Naive thymus-derived CD8-positive, alpha-beta T cell (primary cell): ENCODE results near the gene HSPA13. TPM values are rescaled to one million over a fixed set of nuclear protein-coding genes. Genes with fewer than 3 reads are reported as not detected.
"Not testable (repeated sequence)": the region's sequence is repeated elsewhere in the genome, so short reads cannot be mapped to it uniquely, and the experiment has no call there.

ENCODE experiments used
- ATAC-seq, 2 donors: fragments of 150-1000 bp; cut with Tn5 transposase in 1 of 2; sonication (Bioruptor Pico), chemical (Tn5 transposase) in 1 of 2; 1 replicate in 1 of 2; 2 replicates in 1 of 2; pipeline ENCODE4 v1.10.0; 2021; ENCODE audit warnings: mild to moderate bottlenecking in 2 of 2, moderate library complexity in 2 of 2
- POLR2A ChIA-PET: fragments of 350-600 bp; sonication (Branson Sonifier 250); formaldehyde crosslinking; loops from one replicate; lab custom pipeline; 2021; ENCODE audit warnings: antibody characterized with exemption; lab: Charles Lee
- DNase-seq, 10 donors: peaks; one replicate each; pipeline versions ENCODE4 v3.0.0 to v3.0.0-alpha.2; 2020 to 2022
- H3K27ac Mint-ChIP-seq, 10 donors: one replicate each; pipeline ENCODE4 v1.8.0; 2020 to 2022; ENCODE audit warnings: mild to moderate bottlenecking in 10 of 10, mixed read lengths in 10 of 10, moderate library complexity in 4 of 10, inconsistent platforms in 1 of 10
- H3K27me3 Mint-ChIP-seq, 5 donors: one replicate each; pipeline ENCODE4 v1.8.0; 2021 to 2022; ENCODE audit warnings: mixed read lengths in 5 of 5
- H3K36me3 Mint-ChIP-seq, 3 donors: one replicate each; pipeline ENCODE4 v1.8.0; 2020 to 2022; ENCODE audit warnings: mixed read lengths in 3 of 3, mild to moderate bottlenecking in 2 of 3, inconsistent platforms in 1 of 3
- H3K4me1 Mint-ChIP-seq, 4 donors: one replicate each; pipeline ENCODE4 v1.8.0; 2021 to 2022; ENCODE audit warnings: mixed read lengths in 4 of 4
- H3K4me3 Mint-ChIP-seq, 10 donors: one replicate each; pipeline ENCODE4 v1.8.0; 2020 to 2022; ENCODE audit warnings: mild to moderate bottlenecking in 10 of 10, mixed read lengths in 10 of 10, moderate library complexity in 6 of 10, inconsistent platforms in 1 of 10
- H3K9me3 Mint-ChIP-seq, 9 donors: one replicate each; pipeline ENCODE4 v1.8.0; 2020 to 2022; ENCODE audit warnings: mixed read lengths in 9 of 9, mild to moderate bottlenecking in 3 of 9, inconsistent platforms in 1 of 9, moderate library complexity in 1 of 9
- polyA plus RNA-seq, 3 donors: library from polyadenylated mRNA; unstranded; fragments of 300-500 nt; fragmentation: Illumina TruSeq; gene quantifications; one replicate each; pipeline ENCODE4 v1.2.3, GENCODE V29; 2021
- total RNA-seq, 8 experiments: library from RNA in 2 of 8; stranded (reverse) in 2 of 8; gene quantifications; one replicate each; pipeline ENCODE4 v1.2.3 and lab custom pipeline; 2021 to 2026

Gene HSPA13
- total and polyA plus RNA-seq, 5 experiments from 2014 or later, result 10.2 to 27.5 (median 11.4) TPM

- peak overlapping the region in 1 of 10 donors; percentile 45 for H3K27ac Mint-ChIP-seq
- H3K4me3 Mint-ChIP-seq, result no peak overlapping the region
- peaks cover 8 to 32% (median 24%) of the 10 kb centered on the region in 4 donors for H3K4me1 Mint-ChIP-seq
- DNase-seq, result no peak
- POLR2A ChIA-PET, result no interaction called here
- H3K9me3 Mint-ChIP-seq, result no peaks in the 10 kb centered on the region
- H3K36me3 Mint-ChIP-seq, result peaks cover 0 to 75% (median 31%) of the 10 kb centered on the region in 3 donors
- ATAC-seq, result no peak
- no peaks in the 10 kb centered on the region for H3K27me3 Mint-ChIP-seq
Measured at GRCh38 chr21:14376854-14377253, 6.1 kb downstream of the HSPA13 start.

- Mint-ChIP-seq H3K4me3 (no peak overlapping the region), H3K9me3 (no peaks in the 10 kb centered on the region), H3K27ac (no peak overlapping the region), H3K4me1 (no peaks in the 10 kb centered on the region), H3K27me3 (peaks cover 1 to 10% (median 5%) of the 10 kb centered on the region in 5 donors), H3K36me3 (peaks cover 0 to 5% (median 0%) of the 10 kb centered on the region in 3 donors)
- ATAC-seq, result no peak
- DNase-seq, result no peak
- POLR2A ChIA-PET, result no interaction called here
Measured at GRCh38 chr21:14366998-14367397, 15.9 kb downstream of the HSPA13 start.

GRCh38 chr21:14361958-14362357 is 21.0 kb downstream of the HSPA13 start:
- DNase-seq (no peak), ATAC-seq (no peak)
- Mint-ChIP-seq H3K4me1 (no peaks in the 10 kb centered on the region), H3K27ac (no peak overlapping the region), H3K4me3 (no peak overlapping the region), H3K9me3 (no peaks in the 10 kb centered on the region), H3K36me3 (no peaks in the 10 kb centered on the region), H3K27me3 (peaks cover 7 to 23% (median 14%) of the 10 kb centered on the region in 5 donors)
- POLR2A ChIA-PET, result no interaction called here

- H3K9me3 Mint-ChIP-seq, result no peaks in the 10 kb centered on the region
- H3K4me3 Mint-ChIP-seq, result no peak overlapping the region
- DNase-seq (no peak), ATAC-seq (no peak)
- no peak overlapping the region for H3K27ac Mint-ChIP-seq
- peaks cover 13 to 31% (median 21%) of the 10 kb centered on the region in 5 donors for H3K27me3 Mint-ChIP-seq
- no peaks in the 10 kb centered on the region for H3K4me1 Mint-ChIP-seq
- H3K36me3 Mint-ChIP-seq, result no peaks in the 10 kb centered on the region
- POLR2A ChIA-PET, result no interaction called here
Measured at GRCh38 chr21:14358775-14359174, 24.2 kb downstream of the HSPA13 start.

- Mint-ChIP-seq H3K36me3 (no peaks in the 10 kb centered on the region), H3K27ac (no peak overlapping the region), H3K27me3 (peaks cover 10 to 25% (median 17%) of the 10 kb centered on the region in 5 donors), H3K4me1 (no peaks in the 10 kb centered on the region), H3K4me3 (no peak overlapping the region), H3K9me3 (no peaks in the 10 kb centered on the region)
- ATAC-seq (no peak), DNase-seq (no peak)
- POLR2A ChIA-PET, result no interaction called here
Measured at GRCh38 chr21:14356746-14357145, 26.2 kb downstream of the HSPA13 start.

GRCh38 chr21:14354515-14354914 is 28.4 kb downstream of the HSPA13 start:
- ATAC-seq (no peak), DNase-seq (no peak)
- no peaks in the 10 kb centered on the region for H3K4me1 Mint-ChIP-seq
- H3K27ac Mint-ChIP-seq, result no peak overlapping the region
- no peak overlapping the region for H3K4me3 Mint-ChIP-seq
- peaks cover 0 to 20% (median 17%) of the 10 kb centered on the region in 5 donors for H3K27me3 Mint-ChIP-seq
- no peaks in the 10 kb centered on the region for H3K36me3 Mint-ChIP-seq
- no peaks in the 10 kb centered on the region for H3K9me3 Mint-ChIP-seq
- POLR2A ChIA-PET, result no interaction called here

- no peaks in the 10 kb centered on the region for H3K4me1 Mint-ChIP-seq
- H3K4me3 Mint-ChIP-seq, result no peak overlapping the region
- no peak overlapping the region for H3K27ac Mint-ChIP-seq
- no peaks in the 10 kb centered on the region for H3K9me3 Mint-ChIP-seq
- H3K27me3 Mint-ChIP-seq, result peaks cover 0 to 20% (median 14%) of the 10 kb centered on the region in 5 donors
- ATAC-seq (no peak), DNase-seq (no peak)
- POLR2A ChIA-PET, result no interaction called here
- no peaks in the 10 kb centered on the region for H3K36me3 Mint-ChIP-seq
Measured at GRCh38 chr21:14353726-14354125, 29.2 kb downstream of the HSPA13 start.

- no peak overlapping the region for H3K4me3 Mint-ChIP-seq
- no peak for DNase-seq
- no peak overlapping the region for H3K27ac Mint-ChIP-seq
- POLR2A ChIA-PET, result no interaction called here
- H3K27me3 Mint-ChIP-seq, result peaks cover 0 to 20% (median 14%) of the 10 kb centered on the region in 5 donors
- H3K4me1 Mint-ChIP-seq, result no peaks in the 10 kb centered on the region
- no peaks in the 10 kb centered on the region for H3K9me3 Mint-ChIP-seq
- no peaks in the 10 kb centered on the region for H3K36me3 Mint-ChIP-seq
- ATAC-seq, result no peak
Measured at GRCh38 chr21:14353231-14353630, 29.7 kb downstream of the HSPA13 start.

- DNase-seq, H3K4me3 Mint-ChIP-seq, H3K27ac Mint-ChIP-seq, H3K36me3 Mint-ChIP-seq, H3K4me1 Mint-ChIP-seq, POLR2A ChIA-PET, ATAC-seq: not testable (repeated sequence)
- peaks cover 0 to 10% (median 8%) of the 10 kb centered on the region in 9 donors for H3K9me3 Mint-ChIP-seq
- H3K27me3 Mint-ChIP-seq, result peaks cover 20 to 55% (median 24%) of the 10 kb centered on the region in 5 donors
Measured at GRCh38 chr21:14327346-14327745, 55.6 kb downstream of the HSPA13 start.

GRCh38 chr21:14325595-14325994 is 57.4 kb downstream of the HSPA13 start:
- peaks cover 23 to 47% (median 25%) of the 10 kb centered on the region in 5 donors for H3K27me3 Mint-ChIP-seq
- no peaks in the 10 kb centered on the region for H3K4me1 Mint-ChIP-seq
- H3K4me3 Mint-ChIP-seq, result no peak overlapping the region
- ATAC-seq (no peak), DNase-seq (no peak)
- peaks cover 0 to 10% (median 7%) of the 10 kb centered on the region in 9 donors for H3K9me3 Mint-ChIP-seq
- POLR2A ChIA-PET, result no interaction called here
- no peak overlapping the region for H3K27ac Mint-ChIP-seq
- H3K36me3 Mint-ChIP-seq, result peaks cover 0 to 7% (median 3%) of the 10 kb centered on the region in 3 donors

Other genes starting within 250 kb of the HSPA13 start
- not detected for gene LIPI, start 172.2 kb downstream of the HSPA13 start, total RNA-seq
- gene LIPI, start 172.2 kb downstream of the HSPA13 start, polyA plus RNA-seq, result not detected
- gene RBM11, start 167.0 kb downstream of the HSPA13 start, total RNA-seq, result 10 to 100 TPM; 12.5 to 14.6 TPM
- 1 to 10 TPM; 3.2 to 6.0 (median 4.8) TPM for gene RBM11, start 167.0 kb downstream of the HSPA13 start, polyA plus RNA-seq
- gene SAMSN1, start 163.2 kb upstream of the HSPA13 start, total RNA-seq, result 10 to 100 TPM; 27.0 to 27.9 TPM
- gene SAMSN1, start 163.2 kb upstream of the HSPA13 start, polyA plus RNA-seq, result 10 to 100 TPM; 16.1 to 23.6 (median 20.4) TPM